HG03469 (cell line): Measurements from ENCODE around the gene PARP12.

ENCODE experiments used
- ATAC-seq: cut with Tn5 transposase; IDR thresholded peaks from one replicate; pipeline ENCODE4 v1.9.1; 2021; ENCODE audit warnings: mild to moderate bottlenecking, moderate library complexity, moderate number of reproducible peaks; ENCODE audit not compliant: unreplicated experiment

The PARP12 gene

DNA sequence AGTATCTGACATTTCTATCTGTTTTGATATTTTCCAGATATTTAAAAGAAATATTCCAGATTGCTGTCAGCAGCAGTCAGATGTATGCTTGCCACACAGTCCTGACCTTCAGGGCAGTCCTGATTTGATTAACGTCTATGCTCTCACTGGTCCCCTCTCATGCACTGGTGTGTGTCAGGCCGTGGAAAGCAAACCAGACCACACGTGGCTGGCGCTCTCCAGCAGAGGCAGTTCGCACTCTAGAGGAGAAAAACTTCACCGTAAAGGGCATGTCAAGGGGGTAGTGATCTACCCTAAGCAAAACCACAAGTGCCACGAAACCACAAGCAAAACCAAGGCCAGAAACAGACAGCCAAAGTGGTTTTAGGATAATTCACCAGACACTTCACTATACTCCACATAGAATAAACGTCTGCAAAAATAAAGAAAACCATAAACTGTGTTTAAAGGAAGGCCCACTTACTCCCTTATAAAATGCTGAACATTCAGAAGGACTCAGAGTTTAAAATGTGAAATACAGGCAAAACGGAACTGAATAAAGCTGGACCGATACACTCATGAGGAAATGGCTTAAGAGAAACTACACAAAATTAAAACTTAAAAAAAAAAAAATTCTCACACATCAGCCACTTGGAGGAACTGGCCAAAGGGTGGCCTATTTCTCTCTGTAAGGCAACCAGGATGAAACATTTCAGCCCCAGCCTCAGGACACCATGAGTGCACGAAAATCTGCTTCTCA lies 26.4 kb downstream of the PARP12 start:
- no peak for ATAC-seq

- ATAC-seq: no peak
Observed at GRCh38 chr7:140035400-140036223, 27.1 kb downstream of the PARP12 start.

DNA sequence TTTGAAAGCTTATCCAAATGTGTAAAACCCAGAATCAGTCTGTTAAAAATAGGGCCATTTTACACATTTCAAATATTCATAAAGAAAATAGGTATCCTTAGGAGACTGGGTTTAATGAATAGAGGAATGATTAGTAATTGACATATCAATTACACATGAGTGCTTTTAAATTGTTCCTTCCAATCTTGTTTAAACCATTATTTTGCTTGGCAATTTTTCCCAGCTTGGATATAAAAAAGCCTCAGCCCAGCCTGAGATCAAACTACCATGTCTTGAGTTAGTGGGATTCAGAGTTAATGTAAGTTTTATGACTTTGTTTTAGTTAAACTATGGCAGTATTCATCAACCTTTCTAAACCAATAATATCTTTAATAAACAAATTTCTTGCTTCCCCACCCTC lies 28.3 kb downstream of the PARP12 start:
- ATAC-seq: no peak

GRCh38 chr7:140033779-140034363 lies 28.9 kb downstream of the PARP12 start:
- ATAC-seq: no peak

DNA sequence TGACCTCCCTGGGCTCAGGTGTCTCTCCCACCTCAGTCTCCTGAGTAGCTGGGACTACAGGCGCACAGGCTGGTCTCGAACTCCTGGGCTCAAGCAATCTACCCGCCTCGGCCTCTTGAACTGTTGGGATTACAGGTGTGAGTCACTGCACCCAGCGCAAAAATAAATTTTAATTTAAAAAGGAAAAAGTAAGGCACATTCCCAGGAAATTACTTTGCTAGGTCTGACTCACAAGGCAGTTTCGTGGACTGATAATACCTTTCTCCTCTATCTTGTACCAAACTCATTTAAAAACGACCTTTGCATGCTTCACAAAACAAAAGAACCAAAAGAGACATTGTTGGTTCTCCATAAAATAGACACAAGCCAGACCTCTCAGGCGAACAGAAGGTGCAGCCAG lies 29.7 kb downstream of the PARP12 start:
- ATAC-seq: no peak

DNA sequence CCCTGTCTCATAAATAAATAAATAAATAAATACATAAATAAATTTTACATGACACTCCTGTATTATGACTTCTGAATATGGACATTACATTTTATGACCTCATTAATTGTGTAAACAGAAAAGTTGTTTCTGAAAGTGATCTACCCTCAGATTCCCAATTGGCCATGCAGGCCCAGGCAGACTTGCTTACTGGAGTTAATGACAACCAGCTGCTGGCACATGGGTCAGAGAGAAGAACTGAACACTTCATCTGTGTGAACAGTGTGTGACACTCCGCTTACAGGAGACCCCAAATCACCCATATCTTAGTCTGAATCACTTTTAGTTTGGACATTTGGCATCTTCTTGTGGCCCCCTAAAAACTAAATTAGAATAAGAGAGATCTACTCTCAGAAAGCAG lies 31.4 kb downstream of the PARP12 start:
- no peak for ATAC-seq

DNA sequence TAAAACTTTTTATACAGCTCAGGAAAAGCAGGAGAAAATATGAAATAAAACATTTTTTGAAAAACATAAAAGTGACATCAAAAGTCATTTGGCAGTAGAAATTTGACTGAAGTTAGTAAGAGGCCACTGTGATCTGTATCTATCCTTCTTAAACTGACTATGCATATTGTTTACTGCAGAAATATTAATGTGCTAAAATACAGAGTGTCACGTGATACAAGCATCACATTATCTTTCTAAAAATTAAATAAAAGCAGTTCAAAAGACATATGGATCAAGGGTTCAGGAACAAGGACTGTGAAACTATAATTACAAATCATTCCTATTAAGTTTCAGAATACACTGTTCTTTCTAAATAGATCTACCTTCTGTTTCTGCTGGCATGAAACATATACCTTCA lies 33.7 kb downstream of the PARP12 start:
- no peak for ATAC-seq

- ATAC-seq: no peak
Observed at GRCh38 chr7:140028311-140028710, 34.4 kb downstream of the PARP12 start.

GRCh38 chr7:140027858-140028257 lies 34.9 kb downstream of the PARP12 start:
- ATAC-seq: no peak

GRCh38 chr7:140026935-140027334 lies 35.8 kb downstream of the PARP12 start:
- ATAC-seq: no peak

DNA sequence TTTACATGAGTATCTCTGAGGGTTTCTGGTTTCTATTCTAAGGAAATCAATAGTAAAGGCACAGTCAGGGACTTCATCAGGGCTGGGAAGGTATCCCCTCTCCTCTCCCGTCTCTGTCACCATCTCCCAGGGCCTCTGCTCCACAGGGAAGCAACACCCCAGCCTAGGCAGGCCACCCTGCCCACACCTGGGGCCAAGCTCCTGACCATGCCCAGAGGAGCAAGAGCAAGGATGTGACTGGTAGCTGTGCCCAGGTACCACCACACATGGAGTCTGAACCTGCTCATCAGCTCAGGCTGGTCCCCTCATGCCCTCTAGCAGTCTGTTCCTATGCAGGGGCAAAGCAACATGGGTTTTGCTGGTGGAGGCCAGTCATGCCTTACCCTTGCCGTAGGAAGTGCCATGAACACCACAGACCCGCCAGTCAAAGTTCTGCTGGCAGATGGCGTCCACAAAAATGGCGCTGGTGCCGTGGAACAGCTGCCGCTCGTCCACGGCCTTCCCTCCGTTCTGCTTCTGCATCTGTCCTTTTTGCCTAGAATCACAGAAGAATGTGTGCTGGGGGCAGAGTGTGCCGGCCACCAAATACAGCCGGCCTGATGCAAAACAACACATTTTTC lies 36.8 kb downstream of the PARP12 start:
- no peak for ATAC-seq

DNA sequence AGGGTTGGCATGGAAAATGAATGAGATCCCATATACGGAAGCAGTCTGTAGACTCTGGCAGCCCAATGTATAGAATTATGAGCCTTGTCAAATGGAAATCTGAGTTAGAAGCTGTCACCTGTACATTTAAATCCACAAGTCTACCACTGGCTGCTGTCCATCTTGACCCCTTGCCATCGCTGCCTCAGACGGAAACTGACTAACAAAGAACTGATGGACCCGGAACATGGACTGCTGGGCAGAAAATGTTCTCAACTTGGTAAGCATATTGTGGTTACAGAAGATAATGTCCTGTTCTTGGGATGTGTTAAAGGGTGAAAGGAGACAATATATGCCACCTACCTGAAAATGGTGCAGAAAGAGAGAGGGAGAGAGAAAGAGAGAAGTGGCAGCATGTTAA lies 37.5 kb downstream of the PARP12 start:
- no peak for ATAC-seq

- no peak for ATAC-seq
Observed at GRCh38 chr7:140024585-140024984, 38.2 kb downstream of the PARP12 start.

GRCh38 chr7:140023728-140024127 lies 39.0 kb downstream of the PARP12 start:
- no peak for ATAC-seq

DNA sequence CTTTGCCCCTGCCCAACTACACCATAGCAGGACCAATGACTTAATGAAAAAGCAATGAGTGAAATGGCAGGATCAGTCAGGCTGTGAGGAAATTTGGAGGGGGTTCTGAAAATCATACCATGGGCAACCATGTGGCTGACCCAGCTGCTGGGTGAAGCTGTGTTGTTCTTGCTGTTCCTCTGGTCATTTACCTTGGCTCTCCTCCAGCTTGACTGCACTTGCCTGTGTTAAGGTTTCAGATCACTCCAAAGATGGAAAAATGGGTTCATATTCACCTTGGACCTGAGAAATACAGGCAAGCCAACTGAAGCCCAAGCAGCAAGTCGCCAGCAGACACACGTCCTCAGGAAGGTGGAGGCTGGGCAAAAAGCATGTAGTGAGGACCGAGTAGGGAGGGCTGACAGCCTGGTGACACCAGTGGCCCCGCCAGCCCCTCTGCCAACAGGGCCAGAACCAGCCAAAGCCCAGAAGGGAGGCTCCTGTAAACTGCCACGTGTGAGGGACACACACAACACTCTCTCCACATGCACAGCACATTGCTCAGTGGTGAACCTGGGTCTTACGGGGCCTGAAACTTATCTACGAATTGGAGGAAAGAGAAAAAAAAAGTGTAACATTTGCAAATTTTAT lies 40.1 kb downstream of the PARP12 start:
- no peak for ATAC-seq

GRCh38 chr7:140021603-140022002 lies 41.1 kb downstream of the PARP12 start:
- ATAC-seq: no peak

GRCh38 chr7:140019606-140020005 lies 43.1 kb downstream of the PARP12 start:
- ATAC-seq: no peak

DNA sequence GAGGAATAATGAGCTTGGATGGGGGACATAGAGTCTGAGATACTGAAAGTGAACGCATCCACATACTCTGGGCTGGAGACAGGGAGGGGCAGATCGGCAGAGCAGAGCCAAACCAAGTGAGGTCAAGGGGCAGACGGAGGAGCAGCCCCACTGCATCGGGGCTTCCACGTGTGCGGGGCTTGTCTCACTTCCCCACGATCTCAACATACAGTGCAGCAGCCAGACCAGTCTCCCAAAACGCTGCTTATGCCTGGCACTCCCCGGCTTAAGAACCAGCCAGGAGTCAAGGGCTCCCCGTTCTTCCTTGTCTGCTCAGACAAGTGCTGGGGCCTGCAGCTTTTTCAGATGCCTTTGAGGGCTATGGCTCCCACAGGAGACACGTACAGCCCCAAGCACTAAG lies 43.6 kb downstream of the PARP12 start:
- ATAC-seq: no peak

GRCh38 chr7:140018125-140019043 lies 44.4 kb downstream of the PARP12 start:
- ATAC-seq: no peak

- no peak for ATAC-seq
Observed at GRCh38 chr7:140017543-140017942, 45.2 kb downstream of the PARP12 start.
